NCI-H2196 treated with DMSO at 0.1 percent for 48 hours (cell line): Measurements from ENCODE around the gene RIMKLA.

ENCODE experiments used
- DNase-seq: peaks from one replicate; lab custom pipeline; 2025; ENCODE audit not compliant: unreplicated experiment; lab: John Stamatoyannopoulos, UW

The RIMKLA gene

GRCh38 chr1:42370876-42371549 lies 9.6 kb upstream of the RIMKLA start:
- DNase-seq = no peak

GRCh38 chr1:42372796-42373195 lies 7.8 kb upstream of the RIMKLA start:
- DNase-seq = no peak

DNA sequence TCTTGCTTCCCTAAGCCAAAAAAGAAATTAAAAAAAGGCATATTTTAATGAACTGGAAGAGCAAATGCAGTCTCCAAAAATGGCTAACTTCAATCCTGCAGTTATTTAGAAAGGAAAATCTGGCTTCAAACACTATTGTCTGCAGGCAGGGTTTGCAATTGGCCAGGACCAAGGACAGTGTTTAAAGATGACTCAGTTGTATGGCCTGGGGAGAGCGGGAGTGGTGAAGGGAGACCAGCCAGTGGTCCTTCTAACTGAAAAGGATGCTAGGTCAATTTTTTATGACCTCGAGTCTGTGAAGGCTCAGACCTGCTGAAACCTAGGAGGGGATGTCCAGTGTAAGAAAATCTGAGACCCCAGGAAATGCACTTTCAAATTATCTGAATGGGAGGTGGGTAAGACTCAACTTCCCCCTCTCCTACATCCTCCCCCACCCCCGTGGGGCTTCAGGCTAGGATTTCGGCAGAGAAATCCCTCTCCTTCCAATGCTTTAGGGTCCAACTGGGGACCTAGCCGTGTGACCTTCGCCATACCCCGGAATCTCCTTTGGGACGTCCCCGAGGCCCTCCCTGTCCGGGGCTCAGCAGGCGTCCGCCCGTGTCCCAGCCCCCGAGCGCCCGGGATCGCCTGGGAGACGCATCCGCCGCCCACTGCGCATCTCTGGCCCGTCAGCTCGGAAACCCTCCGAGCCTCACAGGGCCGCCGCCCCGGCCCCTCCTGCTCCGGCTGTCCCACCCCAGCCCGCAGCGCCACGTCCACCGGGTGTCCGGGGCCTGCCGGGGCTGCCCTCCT lies 602 bp upstream of the RIMKLA start:
- DNase-seq = peak; percentile 34

GRCh38 chr1:42381280-42381673 lies 685 bp downstream of the RIMKLA start:
- DNase-seq = no peak

DNA sequence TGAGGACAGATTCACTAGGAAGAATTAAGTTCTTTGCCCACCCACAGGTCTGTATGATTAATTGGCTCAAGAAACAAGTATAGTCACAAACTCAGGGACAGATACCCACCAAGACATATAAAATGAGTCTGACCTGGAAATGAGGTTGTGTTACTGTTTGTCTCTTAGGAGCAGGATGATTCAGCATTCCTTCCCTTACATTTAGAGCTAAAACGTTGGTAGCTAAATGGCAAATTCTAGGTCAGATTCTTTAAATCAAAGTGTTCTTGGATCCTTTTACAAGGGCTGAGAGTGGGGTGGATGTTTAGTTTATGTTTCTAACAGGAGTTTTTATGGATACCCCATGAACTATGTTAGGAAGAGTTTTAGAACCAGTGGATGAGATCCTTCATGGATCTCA lies 4.7 kb downstream of the RIMKLA start:
- no peak for DNase-seq

DNA sequence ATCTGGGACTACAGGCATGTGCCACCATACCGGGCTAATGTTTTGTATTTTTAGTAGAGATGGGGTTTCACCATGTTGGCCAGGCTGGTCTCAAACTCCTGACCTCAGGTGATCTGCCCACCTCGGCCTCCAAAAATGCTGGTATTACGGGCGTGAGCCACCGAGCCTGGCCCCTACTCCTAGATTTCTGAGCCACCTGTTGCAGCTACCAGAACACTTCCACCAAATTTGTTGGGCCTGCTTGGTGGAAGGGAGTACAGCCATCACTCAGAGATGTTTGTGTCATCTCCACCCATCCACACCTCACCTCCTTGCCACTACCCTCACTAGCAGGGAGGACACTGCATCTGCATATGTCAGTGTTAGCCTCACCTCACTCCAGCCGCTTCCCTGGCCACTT lies 5.5 kb downstream of the RIMKLA start:
- DNase-seq = no peak

DNA sequence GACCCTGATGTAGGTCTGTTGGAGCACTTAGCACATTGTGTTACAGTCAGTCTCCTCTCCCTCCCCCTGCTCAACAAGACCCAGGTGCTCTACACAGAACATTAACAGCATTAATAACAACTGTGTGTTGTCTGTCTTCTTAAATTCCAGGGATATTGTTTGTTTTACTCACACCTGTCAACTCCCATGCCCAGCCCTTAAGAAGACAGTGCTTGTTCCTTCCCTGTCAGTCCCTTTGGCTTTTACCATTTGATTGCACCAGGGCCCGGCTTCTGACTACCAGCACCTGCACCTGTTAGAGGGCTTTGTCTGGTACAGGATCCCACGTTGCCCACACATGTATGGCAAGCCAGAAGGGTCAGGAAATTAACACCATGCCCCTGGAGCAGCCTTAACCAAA lies 11.7 kb downstream of the RIMKLA start:
- DNase-seq = peak; percentile 33

DNA sequence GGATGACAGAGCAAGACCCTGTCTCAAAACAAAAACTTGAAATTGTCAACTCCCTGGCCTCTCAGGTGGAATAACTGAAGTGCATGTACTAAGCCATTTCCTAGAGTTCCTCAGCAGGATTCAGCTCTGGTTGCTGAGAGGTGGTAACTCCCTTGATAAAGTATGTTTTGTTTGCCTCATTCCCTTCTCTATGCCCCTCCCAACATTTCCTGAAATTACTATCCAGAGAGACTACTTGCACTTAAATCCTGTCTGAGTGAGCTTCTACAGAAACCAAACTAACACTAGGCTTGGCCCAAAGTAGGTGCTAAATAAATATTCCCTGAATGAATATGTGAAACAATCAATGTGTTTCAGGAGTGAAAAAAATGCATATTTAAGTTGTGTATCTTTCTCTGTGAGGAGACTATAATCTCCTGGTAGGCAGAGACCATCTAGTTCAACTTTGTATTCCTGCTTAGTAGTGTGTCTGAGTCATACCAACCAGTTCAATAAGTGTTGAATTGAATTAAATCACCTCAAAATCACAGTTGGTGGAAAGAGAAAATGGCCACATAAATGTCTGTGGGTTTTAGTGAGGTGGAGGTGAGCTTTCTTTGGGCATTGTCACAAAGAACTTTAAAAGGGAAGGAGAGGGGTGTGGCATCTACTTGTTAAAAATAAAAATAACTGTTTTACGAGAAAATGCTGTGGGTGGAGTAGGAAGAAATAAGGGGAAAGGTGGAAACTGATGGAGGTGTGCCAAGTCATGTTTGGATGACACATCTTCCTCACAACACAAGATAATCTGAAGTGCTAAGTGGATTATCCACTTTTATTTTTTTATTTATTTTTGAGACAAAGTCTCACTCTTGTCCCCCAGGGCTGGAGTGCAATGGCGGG lies 12.6 kb downstream of the RIMKLA start:
- no peak for DNase-seq

- no peak for DNase-seq
Measured at GRCh38 chr1:42399315-42400100, 18.9 kb downstream of the RIMKLA start.

GRCh38 chr1:42403880-42404400 lies 23.3 kb downstream of the RIMKLA start:
- DNase-seq = no peak

DNA sequence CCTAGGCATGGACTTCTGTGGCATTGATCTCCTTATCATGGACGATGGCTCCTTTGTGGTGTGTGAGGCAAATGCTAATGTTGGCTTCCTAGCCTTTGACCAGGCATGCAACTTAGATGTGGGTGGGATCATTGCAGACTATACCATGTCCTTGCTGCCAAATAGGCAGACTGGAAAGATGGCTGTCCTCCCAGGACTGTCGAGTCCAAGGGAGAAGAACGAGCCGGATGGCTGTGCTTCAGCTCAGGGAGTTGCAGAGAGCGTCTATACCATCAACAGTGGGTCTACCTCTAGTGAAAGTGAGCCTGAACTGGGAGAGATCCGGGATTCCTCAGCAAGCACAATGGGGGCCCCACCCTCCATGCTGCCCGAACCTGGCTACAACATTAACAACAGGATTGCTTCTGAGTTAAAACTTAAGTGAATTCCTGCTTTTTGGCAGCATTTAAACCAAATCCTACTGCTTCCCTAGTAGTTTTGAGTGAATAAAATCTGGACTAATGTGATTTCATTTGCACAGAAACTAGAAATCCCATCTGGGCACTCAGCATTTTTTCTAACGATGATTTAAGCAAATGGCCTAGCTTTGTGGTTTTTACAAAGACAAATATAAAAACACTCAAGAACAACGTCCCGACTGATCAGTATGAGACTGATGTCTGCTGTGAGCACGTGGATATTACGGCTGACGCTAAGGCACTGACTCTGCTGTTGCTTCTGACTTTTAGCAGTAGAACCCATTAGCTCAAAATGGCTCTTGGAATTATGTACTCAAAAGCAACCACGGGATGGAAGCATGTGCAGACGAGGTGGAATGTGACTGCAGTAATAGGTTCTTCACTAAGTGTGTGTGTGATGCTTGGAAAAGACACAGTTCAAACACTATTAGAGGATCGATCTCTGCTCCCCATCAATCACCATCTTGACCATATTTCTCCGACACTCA lies 34.2 kb downstream of the RIMKLA start:
- DNase-seq = no peak

- no peak for DNase-seq
Measured at GRCh38 chr1:42417166-42417565, 36.6 kb downstream of the RIMKLA start.

DNA sequence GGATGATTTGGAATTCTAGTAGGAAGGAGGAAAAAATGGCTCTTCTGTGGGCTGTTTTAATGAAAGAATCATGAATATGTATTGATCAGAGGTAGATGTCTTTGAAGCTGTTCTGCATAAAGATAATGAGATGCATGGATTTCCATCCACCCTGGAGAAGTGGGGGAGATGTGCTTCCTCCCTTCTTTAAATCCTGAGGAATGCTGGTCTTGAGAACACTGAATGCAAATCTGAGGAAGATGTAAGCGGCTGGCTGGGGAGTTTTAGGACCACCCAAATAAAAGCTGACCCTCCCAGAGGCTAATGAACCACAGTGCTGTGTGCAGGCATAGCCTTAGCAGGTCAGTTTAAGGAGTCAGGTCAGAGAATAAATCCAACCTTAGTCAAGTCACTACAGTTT lies 37.9 kb downstream of the RIMKLA start:
- no peak for DNase-seq

DNA sequence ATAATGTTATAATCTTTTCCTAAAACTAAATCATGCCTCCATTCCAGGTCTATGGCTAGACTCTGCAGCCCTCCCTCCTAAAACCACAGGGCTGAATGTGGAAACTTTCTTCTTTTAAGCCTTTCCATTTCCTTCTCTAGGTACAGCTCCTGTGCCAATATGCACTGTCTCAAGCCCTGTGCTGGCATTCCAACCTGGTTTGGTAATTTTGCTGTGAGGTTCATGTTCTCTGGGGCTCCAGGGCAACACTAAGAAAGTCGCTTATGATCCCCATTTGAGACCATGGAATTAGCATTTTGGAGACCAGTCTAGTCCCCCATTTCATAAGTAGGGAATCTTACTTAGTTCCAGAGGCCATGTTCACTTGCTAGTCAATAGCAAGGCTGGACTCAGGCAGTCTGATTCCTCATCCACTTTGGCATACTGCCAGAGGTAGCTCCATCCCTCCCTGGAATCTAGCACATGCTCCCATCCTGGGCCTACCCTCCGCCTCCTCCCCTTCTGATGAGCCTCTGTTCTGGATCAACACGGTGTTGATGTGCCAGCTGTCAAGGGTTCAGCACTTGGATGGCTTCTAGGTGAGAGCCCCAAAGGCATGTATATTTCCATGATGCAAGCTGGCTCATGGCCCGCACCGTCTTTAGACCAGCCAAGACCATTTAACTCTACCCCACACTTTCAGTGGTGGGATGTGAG lies 38.7 kb downstream of the RIMKLA start:
- DNase-seq = no peak

DNA sequence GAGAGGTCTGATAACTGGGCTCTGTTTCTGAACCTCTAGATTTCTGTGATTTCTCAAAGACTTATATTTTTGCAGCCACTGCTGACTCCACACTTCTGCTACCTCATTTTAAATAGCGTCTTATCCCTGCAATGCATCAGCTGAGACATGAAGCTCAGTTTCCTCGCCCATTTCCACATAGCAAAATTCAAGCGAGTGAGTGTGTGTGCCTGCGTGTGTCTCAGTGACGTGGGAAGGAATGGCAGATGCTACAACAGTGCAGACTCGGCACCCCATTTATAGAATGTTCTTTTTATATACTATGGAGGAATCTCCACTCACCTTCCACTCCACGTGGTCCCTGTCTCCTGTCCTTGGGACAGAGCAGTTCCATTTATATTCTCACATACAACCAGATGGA lies 39.5 kb downstream of the RIMKLA start:
- no peak for DNase-seq

- peak; percentile 79 for DNase-seq
Measured at GRCh38 chr1:42420911-42421585, 40.5 kb downstream of the RIMKLA start.

- no peak for DNase-seq
Measured at GRCh38 chr1:42422737-42423136, 42.1 kb downstream of the RIMKLA start.

GRCh38 chr1:42423681-42424080 lies 43.1 kb downstream of the RIMKLA start:
- no peak for DNase-seq
